Subcutaneous abdominal adipose tissue (tissue), 5 donors: ENCODE measurements around the gene GTF3C5.
"Not testable (repeated sequence)": the region's sequence is repeated elsewhere in the genome, so short reads cannot be mapped to it uniquely, and the experiment has no call there.

Experiments
- H3K27ac ChIP-seq: one replicate; pipeline ENCODE4 v1.7.0; 2013; ENCODE audit warnings: low read depth, mild to moderate bottlenecking, inconsistent platforms, low read length, moderate library complexity
- H3K27me3 ChIP-seq, 5 donors: one replicate each; pipeline ENCODE4 v1.7.0; 2013; ENCODE audit warnings: low read length in 5 of 5, inconsistent platforms in 1 of 5; ENCODE audit not compliant: control insufficient read depth in 5 of 5, insufficient read depth in 4 of 5
- H3K36me3 ChIP-seq, 5 donors: one replicate each; pipeline ENCODE4 v1.7.0; 2013; ENCODE audit warnings: low read length in 5 of 5; ENCODE audit not compliant: control insufficient read depth in 5 of 5, insufficient read depth in 5 of 5
- H3K4me1 ChIP-seq, 5 donors: one replicate each; pipeline ENCODE4 v1.7.0; 2013; ENCODE audit warnings: low read length in 5 of 5, mild to moderate bottlenecking in 3 of 5, moderate library complexity in 1 of 5; ENCODE audit not compliant: control insufficient read depth in 5 of 5, insufficient read depth in 5 of 5
- H3K4me3 ChIP-seq, 5 donors: one replicate each; pipeline ENCODE4 v1.7.0; 2013; ENCODE audit warnings: low read length in 5 of 5, low read depth in 1 of 5
- H3K9ac ChIP-seq, 5 donors: one replicate each; pipeline ENCODE4 v1.7.0; 2013; ENCODE audit warnings: low read length in 5 of 5, mild to moderate bottlenecking in 4 of 5, moderate library complexity in 3 of 5
- H3K9me3 ChIP-seq, 5 donors: one replicate each; pipeline ENCODE4 v1.7.0; 2013; ENCODE audit warnings: low read length in 5 of 5; ENCODE audit not compliant: control insufficient read depth in 5 of 5
- donor health status: healthy.
- donor health status: healthy.
- donor health status: healthy.
- donor health status: healthy.
- donor health status: healthy.

GTF3C5 gene

DNA sequence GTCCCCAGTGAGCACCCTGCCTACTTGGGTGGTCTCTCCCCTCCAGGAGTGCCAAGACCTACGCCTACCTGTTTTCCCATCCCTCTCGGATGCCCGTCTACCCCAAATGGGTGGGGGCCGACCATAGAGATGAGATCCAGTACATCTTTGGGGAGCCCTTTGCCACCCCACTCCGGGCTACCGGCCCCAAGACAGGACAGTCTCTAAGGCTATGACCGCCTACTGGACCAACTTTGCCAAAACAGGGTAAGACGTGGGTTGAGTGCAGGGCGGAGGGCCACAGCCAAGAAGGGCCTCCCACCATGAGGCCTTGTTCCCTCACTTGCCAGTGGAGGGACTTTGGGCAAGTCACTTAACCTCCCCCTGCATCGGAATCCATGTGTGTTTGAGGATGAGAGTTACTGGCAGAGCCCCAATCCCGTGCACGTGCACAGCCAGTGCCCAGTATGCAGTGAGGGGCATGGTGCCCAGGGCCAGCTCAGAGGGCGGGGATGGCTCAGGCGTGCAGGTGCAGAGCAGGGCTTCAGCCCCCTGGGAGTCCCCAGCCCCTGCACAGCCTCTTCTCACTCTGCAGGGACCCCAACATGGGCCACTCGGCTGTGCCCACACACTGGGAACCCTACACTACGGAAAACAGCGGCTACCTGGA is 55.5 kb downstream of the GTF3C5 start:
- not testable (repeated sequence) for H3K4me3 ChIP-seq, H3K9ac ChIP-seq, H3K27me3 ChIP-seq, H3K9me3 ChIP-seq, H3K4me1 ChIP-seq, H3K27ac ChIP-seq, H3K36me3 ChIP-seq

DNA sequence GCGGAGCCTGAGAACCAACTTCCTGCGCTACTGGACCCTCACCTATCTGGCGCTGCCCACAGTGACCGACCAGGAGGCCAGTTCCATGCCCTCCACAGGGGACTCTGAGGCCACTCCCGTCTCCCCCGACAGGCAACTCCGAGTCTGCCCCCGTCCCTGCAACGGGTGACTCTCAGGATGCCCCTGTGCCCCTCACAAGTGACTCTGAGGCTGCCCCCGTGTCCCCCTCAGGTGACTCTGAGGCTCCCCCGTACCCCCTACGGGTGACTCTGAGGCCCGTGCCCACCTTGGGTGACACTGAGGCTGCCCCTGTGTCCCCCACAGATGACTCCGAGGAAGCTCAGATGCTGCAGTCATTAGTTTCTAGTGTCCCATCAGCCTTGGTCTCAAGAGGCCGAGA is 56.1 kb downstream of the GTF3C5 start:
- H3K9me3 ChIP-seq: no peaks in the 10 kb centered on the region
- no peaks in the 10 kb centered on the region for H3K27me3 ChIP-seq
- H3K4me1 ChIP-seq: peaks cover 0 to 10% (median 0%) of the 10 kb centered on the region in 5 donors
- no peak overlapping the region for H3K4me3 ChIP-seq
- H3K9ac ChIP-seq: no peak overlapping the region
- H3K36me3 ChIP-seq: no peaks in the 10 kb centered on the region
- H3K27ac ChIP-seq: no peak overlapping the region

DNA sequence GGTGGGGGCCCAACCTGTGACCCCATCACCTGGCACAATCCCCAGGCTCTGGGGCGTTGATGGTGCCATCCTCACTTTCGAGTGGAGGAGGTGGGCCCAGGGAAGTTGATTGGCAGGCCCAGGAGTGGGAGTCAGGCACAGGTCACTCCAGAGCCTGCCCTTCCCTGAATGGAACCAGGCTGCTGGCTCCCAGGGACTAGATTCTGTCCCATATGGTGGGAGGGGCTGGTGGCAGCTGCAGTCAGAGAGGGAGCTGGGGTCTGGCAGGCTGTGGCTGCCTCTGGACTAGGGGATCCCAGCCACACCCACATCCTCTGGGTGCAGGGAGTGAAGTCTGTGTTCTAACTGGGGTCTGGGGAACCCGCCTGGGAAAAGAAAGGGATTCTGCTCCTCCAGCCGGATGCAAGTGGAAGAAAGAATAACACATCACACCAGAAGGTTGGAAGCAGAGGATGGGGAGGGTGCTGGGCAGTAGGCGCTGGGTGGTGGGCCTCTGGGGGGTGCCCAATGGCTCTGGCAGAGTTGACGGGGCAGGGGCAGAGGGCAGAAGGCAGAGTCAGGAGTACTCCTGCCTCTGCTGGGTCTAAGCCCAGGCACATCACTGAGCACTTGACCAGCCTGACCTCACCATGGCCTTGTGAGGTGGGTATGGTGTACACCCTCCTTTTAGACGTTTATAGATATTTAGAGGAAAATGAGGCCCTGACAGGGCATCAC is 56.8 kb downstream of the GTF3C5 start:
- H3K9me3 ChIP-seq: no peaks in the 10 kb centered on the region
- no peaks in the 10 kb centered on the region for H3K36me3 ChIP-seq
- no peak overlapping the region for H3K4me3 ChIP-seq
- no peak overlapping the region for H3K27ac ChIP-seq
- H3K4me1 ChIP-seq: peaks cover 0 to 10% (median 0%) of the 10 kb centered on the region in 5 donors
- no peak overlapping the region for H3K9ac ChIP-seq
- no peaks in the 10 kb centered on the region for H3K27me3 ChIP-seq

DNA sequence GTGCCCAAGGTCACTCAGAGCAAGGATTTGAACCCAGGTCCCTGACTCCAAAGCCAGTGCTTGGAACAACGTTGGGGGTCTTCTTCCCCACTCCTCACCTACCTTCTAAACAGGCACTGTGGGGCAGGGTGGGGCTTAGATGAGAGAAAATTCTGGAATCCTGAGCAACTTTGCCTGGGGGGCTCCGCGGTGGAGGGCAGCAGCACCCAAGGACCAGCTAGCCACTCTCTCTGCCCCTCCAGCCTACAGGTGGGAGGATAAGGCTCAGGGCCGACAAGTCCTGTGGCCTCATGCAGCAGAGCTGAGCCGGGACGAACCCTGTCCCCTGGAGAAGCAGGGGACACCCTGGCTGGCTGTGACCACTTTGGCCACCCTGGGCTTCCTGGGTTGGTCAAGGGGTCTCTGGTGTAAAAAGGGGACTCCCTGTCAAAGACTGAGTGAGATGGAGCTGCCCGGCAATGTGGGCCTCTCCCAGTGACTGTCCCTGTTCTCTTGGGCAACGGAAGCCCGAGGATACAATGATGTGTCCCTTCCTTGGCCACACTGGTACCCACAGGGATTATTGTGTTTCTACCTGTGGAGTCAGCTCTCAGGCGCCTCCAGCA is 57.5 kb downstream of the GTF3C5 start:
- no peaks in the 10 kb centered on the region for H3K27me3 ChIP-seq
- H3K27ac ChIP-seq: no peak overlapping the region
- H3K9me3 ChIP-seq: no peaks in the 10 kb centered on the region
- no peak overlapping the region for H3K9ac ChIP-seq
- H3K36me3 ChIP-seq: no peaks in the 10 kb centered on the region
- peaks cover 0 to 10% (median 0%) of the 10 kb centered on the region in 5 donors for H3K4me1 ChIP-seq
- H3K4me3 ChIP-seq: no peak overlapping the region

DNA sequence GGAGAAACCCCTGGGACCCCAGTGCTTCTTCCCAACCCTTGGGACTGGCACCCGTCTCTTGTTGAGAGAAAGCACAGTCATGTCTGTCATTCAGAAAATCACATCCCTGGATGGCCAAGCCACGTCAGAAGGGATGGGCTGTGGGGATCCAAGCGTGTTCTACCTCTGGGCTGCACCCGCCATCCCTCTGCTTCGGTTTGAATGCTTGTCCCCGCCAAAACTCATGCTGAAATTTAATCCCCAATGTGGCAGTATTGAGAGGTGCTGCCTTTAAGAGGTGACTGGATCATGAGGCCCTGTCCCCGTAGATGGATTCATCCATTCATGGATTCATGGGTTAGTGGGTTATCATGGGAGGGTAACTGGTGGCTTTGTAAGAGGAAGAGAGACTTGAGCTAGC is 58.0 kb downstream of the GTF3C5 start:
- Histone ChIP-seq H3K4me3 (no peak overlapping the region), H3K27ac (no peak overlapping the region), H3K9me3 (no peaks in the 10 kb centered on the region), H3K36me3 (no peaks in the 10 kb centered on the region), H3K9ac (no peak overlapping the region), H3K4me1 (peaks cover 0 to 10% (median 0%) of the 10 kb centered on the region in 5 donors), H3K27me3 (no peaks in the 10 kb centered on the region)

DNA sequence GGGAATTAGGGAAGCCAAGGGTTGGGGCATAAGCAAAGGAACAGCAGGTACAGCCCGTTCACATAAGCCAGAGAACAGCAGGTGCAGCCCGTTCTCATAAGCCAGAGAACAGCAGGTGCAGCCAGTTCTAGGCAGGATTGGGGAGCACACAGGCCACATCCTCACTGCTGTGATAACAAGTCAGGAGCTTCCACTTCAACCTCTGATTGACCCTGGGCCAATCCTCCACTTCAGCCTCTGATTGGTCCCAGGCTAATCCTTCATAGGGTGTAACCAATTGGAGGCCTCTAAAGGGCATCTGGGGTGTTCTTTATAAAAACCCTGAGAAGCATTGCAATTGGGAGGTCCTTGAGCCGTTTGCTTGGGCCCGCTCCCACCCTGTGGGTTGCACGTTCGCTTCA is 58.5 kb downstream of the GTF3C5 start:
- Histone ChIP-seq H3K4me3 (no peak overlapping the region), H3K27ac (no peak overlapping the region), H3K27me3 (no peaks in the 10 kb centered on the region), H3K36me3 (no peaks in the 10 kb centered on the region), H3K9ac (no peak overlapping the region), H3K4me1 (peaks cover 0 to 10% (median 0%) of the 10 kb centered on the region in 5 donors), H3K9me3 (no peaks in the 10 kb centered on the region)

DNA sequence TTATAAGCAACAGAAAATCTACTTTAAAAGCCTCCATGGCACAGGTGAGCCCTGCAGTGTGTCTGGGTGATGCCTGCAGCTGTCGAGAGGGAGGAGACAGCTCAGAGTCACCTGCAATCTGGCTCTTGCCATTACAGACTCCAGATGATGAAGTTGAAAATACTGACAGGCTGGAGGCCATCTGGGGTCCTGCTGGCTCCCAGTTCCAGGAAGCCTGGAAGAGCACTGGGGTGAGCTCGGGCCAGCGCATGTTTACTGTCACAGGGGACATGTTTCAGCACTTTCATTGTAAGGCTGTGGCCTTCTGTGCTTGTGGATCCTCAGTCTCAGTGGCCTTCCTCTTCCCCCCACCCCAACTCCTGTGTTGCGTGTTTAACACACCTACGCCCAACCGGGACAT is 59.4 kb downstream of the GTF3C5 start:
- Histone ChIP-seq H3K9me3 (peaks cover 0 to 5% (median 0%) of the 10 kb centered on the region in 5 donors), H3K4me1 (peaks cover 0 to 10% (median 0%) of the 10 kb centered on the region in 5 donors), H3K9ac (peak overlapping the region in 2 of 5 donors; percentile 8 to 14), H3K27me3 (no peaks in the 10 kb centered on the region), H3K27ac (no peak overlapping the region), H3K36me3 (no peaks in the 10 kb centered on the region), H3K4me3 (no peak overlapping the region)

DNA sequence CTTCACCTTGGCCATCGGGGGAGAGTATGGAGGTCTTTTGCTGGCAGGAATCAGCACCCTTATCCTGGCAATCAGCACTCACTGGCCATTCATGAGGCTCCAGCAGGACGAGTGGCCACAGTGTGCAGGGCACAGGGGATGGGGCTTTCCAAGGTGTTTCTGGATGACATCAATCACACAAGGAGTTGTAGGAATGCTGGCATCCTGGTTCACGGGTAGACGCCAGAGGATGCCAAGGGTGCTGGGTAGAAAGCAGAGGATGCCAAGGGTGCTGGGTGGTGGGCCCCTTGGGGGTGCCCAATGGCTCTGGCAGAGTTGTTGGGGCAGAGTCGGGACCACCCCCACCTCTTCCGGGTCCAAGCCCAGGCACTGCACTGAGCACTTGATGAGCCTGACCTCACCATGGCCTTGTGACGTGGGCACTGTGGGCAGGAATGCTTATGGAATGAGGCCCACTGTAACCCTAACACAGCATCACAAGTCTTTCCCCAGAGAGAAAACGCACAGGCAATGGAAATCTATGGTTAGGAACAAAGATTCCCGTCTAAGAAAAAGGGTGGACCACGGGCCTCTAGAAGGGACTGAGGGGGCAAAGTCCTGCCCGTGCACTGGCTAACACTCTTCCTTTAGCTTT is 60.1 kb downstream of the GTF3C5 start:
- H3K4me3 ChIP-seq: no peak overlapping the region
- peaks cover 0 to 12% (median 5%) of the 10 kb centered on the region in 5 donors for H3K9me3 ChIP-seq
- H3K9ac ChIP-seq: no peak overlapping the region
- no peaks in the 10 kb centered on the region for H3K27me3 ChIP-seq
- no peaks in the 10 kb centered on the region for H3K36me3 ChIP-seq
- no peak overlapping the region for H3K27ac ChIP-seq
- H3K4me1 ChIP-seq: peaks cover 0 to 10% (median 0%) of the 10 kb centered on the region in 5 donors

DNA sequence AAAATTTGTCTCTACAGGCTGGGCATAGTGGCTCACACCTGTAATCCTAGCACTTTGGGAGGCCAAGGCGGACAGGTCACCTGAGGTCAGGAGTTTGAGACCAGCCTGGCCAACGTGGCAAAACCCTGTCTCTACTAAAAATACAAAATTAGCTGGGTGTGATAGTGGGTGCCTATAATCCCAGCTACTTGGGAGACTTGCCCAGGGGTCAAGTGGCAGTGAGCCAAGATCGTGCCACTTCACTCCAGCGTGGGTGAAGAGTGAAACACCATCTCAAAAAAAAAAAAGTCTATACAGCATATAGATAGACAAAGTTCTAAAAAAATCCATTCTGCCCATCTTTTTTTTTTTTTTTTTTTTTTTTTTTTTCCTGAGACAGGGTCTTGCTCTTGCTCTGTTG is 63.6 kb downstream of the GTF3C5 start:
- not testable (repeated sequence) for H3K27ac ChIP-seq, H3K9ac ChIP-seq, H3K4me1 ChIP-seq, H3K27me3 ChIP-seq, H3K4me3 ChIP-seq
- H3K36me3 ChIP-seq: peaks cover 9 to 28% (median 23%) of the 10 kb centered on the region in 5 donors
- H3K9me3 ChIP-seq: peaks cover 4 to 16% (median 10%) of the 10 kb centered on the region in 5 donors
